HuH-7 (cell line): ENCODE measurements around the gene SLC35F4.
A peak's percentile ranks its signal among the peaks of the same experiment; 100 is the strongest.
"Not testable (repeated sequence)": the region's sequence is repeated elsewhere in the genome, so short reads cannot be mapped to it uniquely, and the experiment has no call there.

Experiments
- DNase-seq: peaks from one replicate; pipeline ENCODE4 v3.0.0; 2011; ENCODE audit warnings: low spot score

SLC35F4 gene

GRCh38 chr14:57865403-57866198, at the start of gene SLC35F4:
TSS of gene SLC35F4 (minus strand) at chr14:57866092.
- DNase-seq = no peak

DNA sequence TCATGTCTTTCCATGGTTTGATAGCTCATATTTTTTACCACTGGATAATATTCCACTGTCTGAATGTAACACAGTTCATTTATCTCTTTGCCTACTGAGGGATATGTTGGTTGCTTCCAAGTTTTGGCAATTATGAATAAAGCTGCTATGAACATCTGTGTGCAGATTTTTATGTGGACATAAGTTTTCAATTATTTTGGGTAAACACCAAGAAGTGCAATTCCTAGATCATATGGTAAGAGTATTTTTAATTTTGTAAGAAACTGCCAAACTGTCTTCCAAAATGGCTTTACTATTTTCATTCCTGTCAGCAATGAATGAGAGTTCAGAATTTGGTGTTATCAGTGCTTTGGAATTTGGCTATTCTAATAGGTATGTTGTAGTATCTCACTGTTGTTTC, 43.7 kb upstream of the SLC35F4 start:
- no peak for DNase-seq

DNA sequence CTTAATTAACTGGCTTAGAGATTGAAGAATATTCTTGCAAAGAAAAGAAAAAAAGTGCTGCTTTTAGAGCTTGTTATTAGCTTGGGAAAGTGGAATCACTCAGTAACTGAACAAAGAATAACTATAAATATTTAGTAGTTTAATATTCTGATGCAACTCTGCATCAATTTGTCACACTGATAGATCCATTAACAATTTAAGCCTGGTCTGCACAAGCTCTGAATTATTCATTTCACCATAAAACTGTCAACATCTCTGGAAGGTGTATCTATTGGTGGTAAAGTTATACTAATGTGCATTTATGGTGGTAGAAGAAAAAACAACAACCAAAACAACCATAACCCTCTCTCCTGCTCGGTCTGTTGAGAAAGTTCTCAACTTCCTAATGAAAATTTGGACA, 38.1 kb upstream of the SLC35F4 start:
- DNase-seq = no peak

- DNase-seq = no peak
Measured at GRCh38 chr14:57898837-57899572, 33.1 kb upstream of the SLC35F4 start.

GRCh38 chr14:57897144-57897748, 31.4 kb upstream of the SLC35F4 start:
- no peak for DNase-seq

DNA sequence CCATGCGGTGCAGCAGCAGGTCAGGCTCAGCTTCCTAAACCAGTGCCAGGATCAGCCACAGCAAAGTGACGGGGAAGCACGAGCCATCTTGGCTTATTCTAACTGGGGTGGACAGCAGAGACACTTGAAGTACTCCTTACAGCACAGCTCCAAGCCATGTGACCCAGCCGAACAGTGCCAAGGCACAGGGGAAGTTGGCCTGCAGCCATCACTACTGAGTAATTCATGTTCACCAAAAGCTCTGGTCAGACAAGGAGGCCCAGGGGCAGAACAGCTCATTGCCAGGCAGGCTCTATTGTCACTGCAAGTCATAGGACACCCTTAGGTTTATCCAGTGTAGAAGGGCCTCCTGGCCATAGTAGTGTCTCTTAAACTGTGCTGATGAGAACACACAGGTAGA, 23.4 kb upstream of the SLC35F4 start:
- DNase-seq = no peak

DNA sequence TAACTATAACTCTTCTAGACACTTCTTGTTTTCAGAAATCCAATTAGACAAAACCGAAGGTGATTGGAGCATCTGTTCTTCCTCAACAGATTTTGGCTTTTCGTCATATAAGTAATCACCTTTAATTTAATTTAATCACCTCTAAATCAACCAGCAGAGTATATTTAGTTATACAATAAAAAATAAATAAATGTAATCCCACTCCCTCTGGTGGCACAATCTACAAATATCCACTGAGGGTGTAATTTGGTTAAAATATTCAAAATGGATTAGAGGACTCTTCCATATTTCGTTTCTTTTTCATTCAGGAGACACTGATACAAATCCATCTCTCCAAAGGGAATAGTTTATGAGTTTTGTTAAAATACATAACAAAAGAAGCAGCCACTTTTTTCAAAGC, 18.3 kb upstream of the SLC35F4 start:
- no peak for DNase-seq

DNA sequence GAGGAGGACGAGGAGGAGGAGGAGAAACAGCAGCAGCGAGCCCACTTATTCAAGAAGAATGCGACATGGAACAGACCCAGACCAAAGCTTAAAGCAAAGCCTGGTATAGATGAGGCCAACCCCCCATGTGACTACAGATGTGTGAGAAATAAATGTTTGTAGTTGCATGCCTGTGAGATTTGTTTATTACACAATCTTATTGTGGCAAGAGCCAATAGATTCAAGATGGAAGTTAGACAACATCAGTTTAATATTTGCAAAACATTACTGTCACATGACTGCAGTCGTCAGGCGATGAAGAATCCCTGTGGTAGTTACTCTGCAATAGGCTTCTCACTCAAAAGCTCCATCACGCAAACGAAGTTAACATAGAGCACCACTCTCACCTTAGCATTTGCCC, 17.2 kb upstream of the SLC35F4 start:
- DNase-seq = no peak

DNA sequence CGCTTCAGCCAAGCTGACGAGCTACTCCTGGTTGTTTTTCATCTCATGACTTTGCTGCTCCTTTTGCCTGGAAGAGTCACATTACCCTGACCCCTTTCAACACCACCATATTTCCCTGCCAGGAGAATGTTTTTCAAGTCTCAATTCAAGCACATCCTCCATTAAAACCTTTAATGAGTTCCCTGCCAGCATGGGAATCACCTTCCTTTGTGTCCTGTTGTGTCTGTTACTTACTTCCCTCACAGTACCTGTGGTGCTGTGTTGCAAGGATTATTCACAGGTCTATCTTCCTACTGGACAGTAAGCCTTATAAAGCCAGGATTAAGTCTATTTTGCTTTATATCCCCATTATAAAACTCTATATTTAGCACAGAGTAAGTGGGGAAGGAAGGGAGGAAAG, 13.6 kb upstream of the SLC35F4 start:
- no peak for DNase-seq

- DNase-seq = no peak
Measured at GRCh38 chr14:57875985-57876384, 10.1 kb upstream of the SLC35F4 start.

- DNase-seq = no peak
Measured at GRCh38 chr14:57875296-57875695, 9.4 kb upstream of the SLC35F4 start.

GRCh38 chr14:57871459-57872080, 5.7 kb upstream of the SLC35F4 start:
- peak; percentile 40 for DNase-seq

DNA sequence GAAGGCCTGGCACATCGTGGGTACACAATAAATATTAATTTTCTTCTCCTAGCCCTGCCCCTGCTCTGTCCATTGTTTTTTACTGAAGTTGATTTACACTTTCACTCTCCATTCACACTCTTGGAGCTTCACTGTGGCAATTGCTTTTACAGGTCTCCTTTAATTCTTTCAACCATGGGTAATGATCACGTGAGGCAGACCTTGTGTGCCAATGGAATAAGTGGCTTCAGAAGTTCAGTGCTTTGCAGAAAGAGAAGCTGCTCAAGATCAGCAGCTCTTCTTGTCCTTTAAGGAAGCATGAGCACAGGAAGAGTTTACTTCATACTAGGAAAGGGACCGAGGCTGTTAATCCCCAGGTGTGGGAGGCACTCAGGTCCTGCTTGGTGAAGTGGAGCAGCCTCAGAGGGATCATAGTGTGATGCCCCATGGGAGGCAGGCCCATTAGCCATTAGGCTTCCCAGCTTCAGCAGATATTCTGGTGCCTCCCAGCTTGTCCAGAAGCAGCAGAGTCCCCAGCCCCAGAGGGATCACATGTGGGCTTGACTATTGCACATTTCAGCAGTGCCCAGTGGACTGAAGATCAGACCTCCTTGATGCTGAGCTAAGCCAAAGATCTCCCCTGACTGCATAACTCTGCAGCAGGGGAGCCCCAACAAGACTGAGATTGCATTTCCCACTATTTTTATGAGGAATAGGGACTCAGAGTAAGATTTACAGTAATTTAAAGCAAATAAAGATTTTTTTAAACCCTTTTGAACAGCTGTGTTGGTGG, 5.0 kb upstream of the SLC35F4 start:
- DNase-seq = no peak

- DNase-seq = no peak
Measured at GRCh38 chr14:57869617-57870016, 3.7 kb upstream of the SLC35F4 start.

- no peak for DNase-seq
Measured at GRCh38 chr14:57866199-57866705, 360 bp upstream of the SLC35F4 start.

DNA sequence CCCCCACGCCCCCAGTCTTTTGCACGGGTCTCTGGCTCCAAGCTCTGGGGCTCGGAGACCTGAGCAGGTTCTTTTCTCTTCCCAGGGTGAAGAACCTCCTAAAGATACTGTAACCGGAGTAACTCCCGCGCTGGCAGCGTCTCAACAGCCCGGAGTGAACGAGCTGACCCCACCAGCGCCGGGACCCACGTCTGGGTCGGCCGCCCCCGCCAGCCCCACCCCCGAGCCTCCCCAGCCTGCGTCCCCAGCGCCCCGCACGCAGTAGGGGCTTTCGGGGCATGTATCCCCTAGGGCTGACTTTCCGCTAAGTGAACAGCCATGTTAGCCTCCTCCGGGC, 858 bp downstream of the SLC35F4 start:
- DNase-seq = no peak

GRCh38 chr14:57864659-57865058, 1.2 kb downstream of the SLC35F4 start:
- no peak for DNase-seq

DNA sequence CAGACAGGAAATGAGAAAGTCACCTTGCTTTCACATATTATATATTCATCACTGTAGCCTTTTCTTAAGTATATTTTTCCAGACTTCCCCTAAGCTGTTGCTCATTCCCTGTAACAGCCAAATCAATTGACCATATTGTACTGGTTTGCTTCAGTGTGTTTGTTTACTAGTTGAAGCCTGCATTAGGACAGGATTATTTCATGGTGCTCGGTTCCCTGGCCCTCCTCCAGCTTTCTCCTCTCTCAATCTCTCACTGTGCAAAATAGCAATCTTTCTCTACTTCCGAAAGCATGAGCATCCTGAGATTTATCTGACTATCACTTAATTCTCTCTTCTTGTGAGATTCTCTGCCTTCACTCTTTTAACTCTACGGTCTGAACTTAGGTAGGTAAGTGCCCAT, 2.4 kb downstream of the SLC35F4 start:
- DNase-seq = no peak

- not testable (repeated sequence) for DNase-seq
Measured at GRCh38 chr14:57855666-57856065, 10.2 kb downstream of the SLC35F4 start.

GRCh38 chr14:57854571-57854970, 11.3 kb downstream of the SLC35F4 start:
- DNase-seq = no peak

DNA sequence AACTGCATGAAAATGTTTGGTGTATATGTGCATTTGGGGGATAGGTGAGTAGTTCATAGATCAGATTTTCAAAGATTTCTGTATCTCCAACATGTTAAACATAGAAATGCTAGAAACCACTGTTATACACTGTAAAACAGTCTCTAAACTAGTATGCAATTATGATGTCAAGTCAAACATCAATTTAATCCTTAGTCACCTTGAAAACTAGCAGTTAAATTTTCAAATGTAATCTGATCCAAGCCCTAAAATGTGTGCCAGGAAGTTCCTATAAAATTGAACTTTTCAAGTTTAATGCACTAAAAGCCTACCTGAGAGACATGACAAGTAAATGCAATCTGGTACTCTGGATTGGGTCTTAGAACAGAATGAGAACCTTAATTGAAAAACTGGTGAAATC, 14.5 kb downstream of the SLC35F4 start:
- DNase-seq = no peak

- no peak for DNase-seq
Measured at GRCh38 chr14:57848786-57849185, 17.1 kb downstream of the SLC35F4 start.
